Astrocyte (in vitro differentiated cells and primary cell): ENCODE measurements around the gene SLC10A3. TPM values are rescaled to one million over a fixed set of nuclear protein-coding genes. Genes with fewer than 3 reads are reported as not detected.
"Not testable (repeated sequence)": the region's sequence is repeated elsewhere in the genome, so short reads cannot be mapped to it uniquely, and the experiment has no call there.

Source experiments
- DNase-seq: peaks from one replicate; pipeline ENCODE4 v3.0.0-alpha.2; 2010; ENCODE audit warnings: low read depth
- FAIRE-seq: peaks from 2 replicates; lab custom pipeline; 2011; peaks lifted over from hg19 to GRCh38; lab: Jason Lieb, UNC
- H2AFZ ChIP-seq: 2 replicates; pipeline ENCODE4 v1.6.0; 2012; ENCODE audit warnings: low read depth, low read length, inconsistent platforms
- H3K27ac ChIP-seq: 2 replicates; pipeline ENCODE4 v1.5.1; 2011; ENCODE audit warnings: low read depth, low read length, inconsistent platforms
- H3K27me3 ChIP-seq: 2 replicates; pipeline ENCODE4 v1.6.0; 2011; ENCODE audit warnings: low read length, inconsistent platforms; ENCODE audit not compliant: insufficient read depth
- H3K36me3 ChIP-seq: 2 replicates; pipeline ENCODE4 v1.5.1; 2011; ENCODE audit warnings: low read length, inconsistent platforms; ENCODE audit not compliant: insufficient read depth
- H3K4me1 ChIP-seq: 2 replicates; pipeline ENCODE4 v1.5.1; 2011; ENCODE audit warnings: low read length, inconsistent platforms; ENCODE audit not compliant: insufficient read depth
- H3K4me2 ChIP-seq: 2 replicates; pipeline ENCODE4 v1.6.0; 2012; ENCODE audit warnings: low read length, inconsistent platforms
- H3K4me3 ChIP-seq: 2 replicates; pipeline ENCODE4 v1.5.1; 2011; ENCODE audit warnings: low read depth, mild to moderate bottlenecking, low read length, inconsistent platforms; ENCODE audit not compliant: insufficient read depth
- H3K79me2 ChIP-seq: 2 replicates; pipeline ENCODE4 v1.6.0; 2012; ENCODE audit warnings: mild to moderate bottlenecking, low read length, inconsistent platforms; ENCODE audit not compliant: insufficient read depth
- H3K9ac ChIP-seq: 2 replicates; pipeline ENCODE4 v1.6.0; 2012; ENCODE audit warnings: mild to moderate bottlenecking, low read length, inconsistent platforms
- H3K9me3 ChIP-seq: 2 replicates; pipeline ENCODE4 v1.5.1; 2012; ENCODE audit warnings: low read depth, mild to moderate bottlenecking, low read length, inconsistent platforms; ENCODE audit not compliant: insufficient read depth
- H4K20me1 ChIP-seq: 2 replicates; pipeline ENCODE4 v1.6.0; 2012; ENCODE audit warnings: low read length, inconsistent platforms; ENCODE audit not compliant: insufficient read depth
- H3K27ac Mint-ChIP-seq: one replicate; pipeline ENCODE4 v1.8.0; 2021; ENCODE audit warnings: mild to moderate bottlenecking, mixed read lengths; ENCODE audit not compliant: unreplicated experiment
- H3K27me3 Mint-ChIP-seq: one replicate; pipeline ENCODE4 v1.8.0; 2021; ENCODE audit warnings: low read depth, mixed read lengths; ENCODE audit not compliant: unreplicated experiment
- H3K36me3 Mint-ChIP-seq: one replicate; pipeline ENCODE4 v1.8.0; 2021; ENCODE audit warnings: low read depth, mixed read lengths; ENCODE audit not compliant: unreplicated experiment
- H3K4me1 Mint-ChIP-seq: one replicate; pipeline ENCODE4 v1.8.0; 2021; ENCODE audit warnings: low read depth, mixed read lengths; ENCODE audit not compliant: unreplicated experiment
- H3K4me3 Mint-ChIP-seq: one replicate; pipeline ENCODE4 v1.8.0; 2021; ENCODE audit warnings: mild to moderate bottlenecking, moderate library complexity, mixed read lengths; ENCODE audit not compliant: unreplicated experiment
- H3K9me3 Mint-ChIP-seq: one replicate; pipeline ENCODE4 v1.8.0; 2021; ENCODE audit warnings: mild to moderate bottlenecking, mixed read lengths; ENCODE audit not compliant: unreplicated experiment
- EZH2 ChIP-seq: IDR thresholded peaks from 2 replicates; pipeline ENCODE4 v1.6.1; 2012; ENCODE audit warnings: mild to moderate bottlenecking, low read length, inconsistent platforms; ENCODE audit not compliant: insufficient read depth
- total RNA-seq: library from RNA; stranded (reverse); gene quantifications from 2 replicates; pipeline ENCODE4 v1.2.1, GENCODE V29; 2021
- TF ChIP-seq, protein P1 (sequence below): IDR thresholded peaks from 2 replicates; pipeline ENCODE4 v1.5.1; 2011; ENCODE audit warnings: low read depth, mild to moderate bottlenecking, inconsistent platforms, low read length, moderate library complexity; ENCODE audit not compliant: insufficient read depth

SLC10A3 gene
- total RNA-seq, 1 donor from 2014 or later, result 24.4 TPM

- no peak for TF ChIP-seq EZH2
- TF ChIP-seq, protein P1, sequence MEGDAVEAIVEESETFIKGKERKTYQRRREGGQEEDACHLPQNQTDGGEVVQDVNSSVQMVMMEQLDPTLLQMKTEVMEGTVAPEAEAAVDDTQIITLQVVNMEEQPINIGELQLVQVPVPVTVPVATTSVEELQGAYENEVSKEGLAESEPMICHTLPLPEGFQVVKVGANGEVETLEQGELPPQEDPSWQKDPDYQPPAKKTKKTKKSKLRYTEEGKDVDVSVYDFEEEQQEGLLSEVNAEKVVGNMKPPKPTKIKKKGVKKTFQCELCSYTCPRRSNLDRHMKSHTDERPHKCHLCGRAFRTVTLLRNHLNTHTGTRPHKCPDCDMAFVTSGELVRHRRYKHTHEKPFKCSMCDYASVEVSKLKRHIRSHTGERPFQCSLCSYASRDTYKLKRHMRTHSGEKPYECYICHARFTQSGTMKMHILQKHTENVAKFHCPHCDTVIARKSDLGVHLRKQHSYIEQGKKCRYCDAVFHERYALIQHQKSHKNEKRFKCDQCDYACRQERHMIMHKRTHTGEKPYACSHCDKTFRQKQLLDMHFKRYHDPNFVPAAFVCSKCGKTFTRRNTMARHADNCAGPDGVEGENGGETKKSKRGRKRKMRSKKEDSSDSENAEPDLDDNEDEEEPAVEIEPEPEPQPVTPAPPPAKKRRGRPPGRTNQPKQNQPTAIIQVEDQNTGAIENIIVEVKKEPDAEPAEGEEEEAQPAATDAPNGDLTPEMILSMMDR, result no peak
- FAIRE-seq, result no peak
These were observed 11.7 kb upstream of the SLC10A3 start for GRCh38 chrX:154502098-154502497.

GRCh38 chrX:154501423-154501822 lies 11.0 kb upstream of the SLC10A3 start:
- H3K9ac ChIP-seq, H3K9me3 ChIP-seq, H3K36me3 ChIP-seq, H3K27ac Mint-ChIP-seq, DNase-seq, H3K9me3 Mint-ChIP-seq, H3K4me2 ChIP-seq, H4K20me1 ChIP-seq, H3K4me3 ChIP-seq, H3K27me3 Mint-ChIP-seq, H3K27ac ChIP-seq, H3K4me1 ChIP-seq, H2AFZ ChIP-seq, H3K36me3 Mint-ChIP-seq, H3K79me2 ChIP-seq, H3K27me3 ChIP-seq, H3K4me3 Mint-ChIP-seq: not testable (repeated sequence)
- H3K4me1 Mint-ChIP-seq, result peaks cover 13% of the 10 kb centered on the region
- peak; percentile 41 for FAIRE-seq

More at GRCh38 chrX:154502098-154502497, 11.7 kb upstream of the SLC10A3 start:
- H3K36me3 ChIP-seq, result no peaks in the 10 kb centered on the region
- no peaks in the 10 kb centered on the region for H3K79me2 ChIP-seq
- Mint-ChIP-seq H3K4me1 (peaks cover 13% of the 10 kb centered on the region), H3K4me3 (no peak overlapping the region), H3K9me3 (no peaks in the 10 kb centered on the region), H3K27ac (no peak overlapping the region), H3K27me3 (no peaks in the 10 kb centered on the region), H3K36me3 (no peaks in the 10 kb centered on the region)
- DNase-seq, result no peak
- H3K4me3 ChIP-seq, result no peak overlapping the region
- no peaks in the 10 kb centered on the region for H3K27me3 ChIP-seq
- no peak overlapping the region for H3K4me2 ChIP-seq
- no peak overlapping the region for H3K27ac ChIP-seq
- no peak overlapping the region for H3K9ac ChIP-seq
- H3K4me1 ChIP-seq, result peaks cover 7% of the 10 kb centered on the region
- H4K20me1 ChIP-seq, result no peaks in the 10 kb centered on the region
- H3K9me3 ChIP-seq, result no peaks in the 10 kb centered on the region
- no peak overlapping the region for H2AFZ ChIP-seq

DNA sequence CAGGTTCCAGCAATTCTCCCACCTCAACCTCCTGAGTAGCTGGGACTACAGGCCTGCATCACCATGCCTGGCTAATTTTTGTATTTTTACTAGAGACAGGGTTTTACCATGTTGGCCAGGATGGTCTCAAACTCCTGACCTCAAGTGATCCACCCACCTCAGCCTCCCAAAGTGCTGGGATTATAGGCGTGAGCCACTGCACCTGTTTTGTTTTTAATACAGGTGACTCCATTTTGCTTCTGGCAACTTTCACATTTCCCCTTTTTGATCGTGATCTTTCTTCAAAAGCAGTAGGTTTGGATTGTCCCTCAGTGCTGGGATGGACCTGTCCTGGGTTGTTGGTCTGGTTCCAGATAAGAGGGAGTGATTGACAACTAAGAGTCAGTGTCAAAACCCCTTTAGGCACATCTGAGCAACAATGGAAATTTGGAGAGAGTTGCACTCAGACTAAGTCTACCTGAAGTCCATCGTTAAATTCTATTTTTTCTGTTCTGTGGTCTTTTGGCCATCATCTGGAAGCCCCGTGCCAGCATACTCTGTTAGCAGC lies 6.2 kb upstream of the SLC10A3 start:
- H3K4me1 ChIP-seq, H4K20me1 ChIP-seq, H3K36me3 Mint-ChIP-seq, H3K9ac ChIP-seq, H3K36me3 ChIP-seq, H3K4me1 Mint-ChIP-seq, H3K27ac Mint-ChIP-seq, H3K9me3 ChIP-seq, H2AFZ ChIP-seq, H3K4me3 ChIP-seq, DNase-seq, H3K4me3 Mint-ChIP-seq, H3K27me3 ChIP-seq, FAIRE-seq, H3K9me3 Mint-ChIP-seq, H3K4me2 ChIP-seq, H3K27me3 Mint-ChIP-seq, H3K27ac ChIP-seq, H3K79me2 ChIP-seq: not testable (repeated sequence)
